ENCODE measurements around the gene RANBP10. TPM values are rescaled to one million over a fixed set of nuclear protein-coding genes. Genes with fewer than 3 reads are reported as not detected.

RANBP10 gene
- total and polyA plus RNA-seq, 9 of the 15 experiments (the other 6 are each of a cell fraction or from before 2014, with no cell fraction given), result 0.61 to 19.3 (median 5.9) TPM

- TF ChIP-seq E2F3 (CRISPR knock-in tag; IDR thresholded peaks at IDR 0.05) (no peak), SRF (CRISPR knock-in tag; IDR thresholded peaks at IDR 0.05) (no peak), HMGN3 (IDR thresholded peaks at IDR 0.05; ENCODE audit: borderline replicate concordance, extremely low read depth, insufficient read length, low read depth, low read length) (no peak), SAFB2 (IDR thresholded peaks at IDR 0.05; ENCODE audit: borderline replicate concordance, low read depth, low read length, severe bottlenecking) (no peak)
Observed at GRCh38 chr16:67676939-67677338, 129.4 kb downstream of the RANBP10 start (continued).

- no TSS peak for BruUV-seq (replicated peaks)
- WGBS (ENCODE audit: insufficient coverage, low coverage, missing lambda C conversion rate), result 55% methylated on average over 4 of the region's 4 CpGs
- Histone ChIP-seq H3K9me3 (replicated peaks; ENCODE audit: control insufficient read depth, insufficient read depth, low read depth, low read length) (no peaks in the 10 kb centered on the region), H3K9me1 (ENCODE audit: control insufficient read depth, insufficient read depth, low read length) (peaks cover 2% of the 10 kb centered on the region), H2AFZ (ENCODE audit: low read depth, low read length) (no peak overlapping the region), H3K27ac (ENCODE audit: extremely low read depth, low read depth, low read length) (no peak overlapping the region), H3K27me3 (ENCODE audit: control insufficient read depth in 2 of 2, insufficient read depth in 2 of 2, low read length in 2 of 2) (no peaks in the 10 kb centered on the region), H3K4me1 (replicated peaks in 1 of 2; ENCODE audit: control insufficient read depth in 2 of 2, insufficient read depth in 2 of 2, low read length in 2 of 2) (peaks cover 0 to 5% of the 10 kb centered on the region in 2 experiments; a peak in 3 of 5 replicates), H3K9ac (ENCODE audit: insufficient read depth in 1 of 2, low read depth in 2 of 2, low read length in 2 of 2) (no peak overlapping the region), H4K20me1 (replicated peaks; ENCODE audit: control insufficient read depth, insufficient read depth, low read length) (0 out of 2 replicates have a peak, but pooled peaks cover 3% of the 10 kb centered on the region), H3K36me3 (ENCODE audit: control insufficient read depth, insufficient read depth, low read length) (peaks cover 3% of the 10 kb centered on the region; the same call in 1 of the 3 replicates), H3K4me2 (ENCODE audit: insufficient read depth, low read length) (no peak overlapping the region), H3K4me3 (no peak overlapping the region), H3K79me2 (ENCODE audit: control insufficient read depth, insufficient read depth, low read length) (no peaks in the 10 kb centered on the region)
- in situ Hi-C loops (cut with MboI), result loop anchor here (10.0 kb wide), 1 partner anchor 368 kb away; no protein-coding TSS in a partner anchor
- DNase-seq (ENCODE audit: extremely low read depth in 1 of 4, low spot score in 3 of 4) (no peak), ATAC-seq (no peak), FAIRE-seq (no peak)
- POLR2A ChIA-PET, result interaction anchor here (0.6 to 0.8 kb wide), 4 partner anchors 9 to 627 kb away, joined by 3 read pairs; no protein-coding TSS in a partner anchor
- intact Hi-C loops (cut with micrococcal nuclease), result no loop called here
- CTCF ChIA-PET (ENCODE audit: low intra/inter-chr PET ratio), result no interaction called here
- TF ChIP-seq SMAD1 (IDR thresholded peaks at IDR 0.05; ENCODE audit: low read depth, low read length, partially characterized antibody) (no peak), CEBPZ (IDR thresholded peaks at IDR 0.05; ENCODE audit: borderline replicate concordance, low read depth, low read length) (no peak), ESRRA (IDR thresholded peaks at IDR 0.05; ENCODE audit: borderline replicate concordance, low read depth) (no peak), KAT8 (IDR thresholded peaks at IDR 0.05; ENCODE audit: low read depth) (no peak), TAF7 (tag; IDR thresholded peaks at IDR 0.05) (no peak), POLR2AphosphoS2 (IDR thresholded peaks at IDR 0.05; ENCODE audit: low read length) (no peak), ZNF354B (CRISPR knock-in tag; IDR thresholded peaks at IDR 0.05) (no peak), NBN (IDR thresholded peaks at IDR 0.05; ENCODE audit: low read depth) (no peak), FOXO4 (CRISPR knock-in tag; IDR thresholded peaks at IDR 0.05) (no peak), SMAD3 (CRISPR knock-in tag; conservative IDR thresholded peaks at IDR 0.05) (no peak), ZBTB49 (CRISPR knock-in tag; IDR thresholded peaks at IDR 0.05; ENCODE audit: borderline replicate concordance) (no peak)
Observed at GRCh38 chr16:67676516-67676915, 129.8 kb downstream of the RANBP10 start.
